Stimulated activated CD8-positive, alpha-beta memory T cell treated with anti-CD3 and anti-CD28 coated beads, Interleukin-15, amount 100 ng/mL, for 1 hour (primary cell): Measurements from ENCODE around the gene UTP3.
"Not testable (repeated sequence)": the region's sequence is repeated elsewhere in the genome, so short reads cannot be mapped to it uniquely, and the experiment has no call there.

Source experiments
- DNase-seq: peaks from one replicate; pipeline ENCODE4 v3.0.0-alpha.2; 2020; ENCODE audit warnings: low read depth

The UTP3 gene

DNA sequence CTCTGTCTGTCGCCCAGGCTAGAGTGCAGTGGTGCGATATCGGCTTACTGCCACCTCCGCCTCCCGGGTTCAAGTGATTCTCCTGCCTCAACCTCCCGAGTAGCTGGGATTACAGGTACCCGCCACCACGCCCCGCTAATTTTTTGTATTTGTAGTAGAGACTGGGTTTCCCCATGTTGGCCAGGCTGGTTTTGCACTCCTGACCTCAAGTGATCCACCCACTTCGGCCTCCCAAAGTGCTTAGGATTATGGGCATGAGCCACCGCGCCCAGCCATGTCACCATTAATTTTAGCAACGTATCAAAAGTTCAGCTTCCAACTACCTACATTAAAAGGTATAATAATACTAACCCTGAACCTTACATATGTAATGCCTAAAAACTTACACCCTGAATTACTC is 940 bp upstream of the UTP3 start:
- DNase-seq: no peak

DNA sequence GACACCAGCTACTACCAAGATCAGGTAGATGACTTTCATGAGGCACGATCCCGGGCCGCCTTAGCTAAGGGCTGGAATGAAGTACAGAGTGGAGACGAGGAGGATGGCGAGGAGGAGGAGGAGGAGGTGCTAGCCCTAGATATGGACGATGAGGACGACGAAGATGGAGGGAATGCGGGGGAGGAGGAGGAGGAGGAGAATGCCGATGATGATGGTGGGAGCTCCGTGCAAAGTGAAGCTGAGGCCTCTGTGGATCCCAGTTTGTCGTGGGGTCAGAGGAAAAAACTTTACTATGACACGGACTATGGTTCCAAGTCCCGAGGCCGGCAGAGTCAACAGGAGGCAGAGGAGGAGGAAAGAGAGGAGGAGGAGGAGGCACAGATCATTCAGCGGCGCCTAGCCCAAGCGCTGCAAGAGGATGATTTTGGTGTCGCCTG is 481 bp downstream of the UTP3 start:
- no peak for DNase-seq

DNA sequence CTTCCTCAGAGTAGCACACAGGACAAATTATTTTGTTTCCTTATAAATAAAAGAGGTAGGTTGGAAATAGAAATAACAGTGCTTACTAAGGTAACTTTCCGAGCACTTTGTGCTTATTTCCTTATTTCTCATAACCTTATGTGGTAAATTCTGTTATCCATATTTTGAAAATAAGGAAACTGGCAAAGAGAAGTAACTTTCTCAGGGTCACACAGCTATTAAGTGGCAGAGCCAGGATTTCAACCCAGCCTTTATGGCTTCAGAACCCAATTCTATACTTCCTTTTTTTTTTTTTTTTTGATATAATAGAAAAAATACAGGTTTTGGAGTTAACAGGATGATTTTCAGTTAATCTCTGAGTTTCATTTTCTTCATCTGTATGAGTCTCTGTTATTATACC is 3.3 kb downstream of the UTP3 start:
- DNase-seq: no peak

DNA sequence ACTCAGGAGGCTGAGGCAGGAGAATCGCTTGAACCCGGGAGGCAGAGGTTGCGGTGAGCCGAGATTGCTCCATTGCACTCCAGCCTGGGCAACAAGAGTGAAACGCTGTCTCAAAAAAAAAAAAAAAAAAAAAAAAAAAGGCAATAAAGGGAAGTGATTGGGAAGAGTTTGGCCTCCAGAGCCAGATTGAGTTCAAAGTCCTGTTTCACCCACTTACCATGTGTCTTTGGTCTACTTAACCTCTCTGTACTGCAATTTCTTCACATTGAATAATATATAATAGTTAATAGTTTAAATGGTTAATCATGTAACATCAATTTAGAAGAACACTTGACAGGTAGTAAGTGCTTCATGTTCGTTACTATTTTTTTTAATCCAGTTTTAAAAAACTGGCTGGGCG is 6.3 kb downstream of the UTP3 start:
- not testable (repeated sequence) for DNase-seq

DNA sequence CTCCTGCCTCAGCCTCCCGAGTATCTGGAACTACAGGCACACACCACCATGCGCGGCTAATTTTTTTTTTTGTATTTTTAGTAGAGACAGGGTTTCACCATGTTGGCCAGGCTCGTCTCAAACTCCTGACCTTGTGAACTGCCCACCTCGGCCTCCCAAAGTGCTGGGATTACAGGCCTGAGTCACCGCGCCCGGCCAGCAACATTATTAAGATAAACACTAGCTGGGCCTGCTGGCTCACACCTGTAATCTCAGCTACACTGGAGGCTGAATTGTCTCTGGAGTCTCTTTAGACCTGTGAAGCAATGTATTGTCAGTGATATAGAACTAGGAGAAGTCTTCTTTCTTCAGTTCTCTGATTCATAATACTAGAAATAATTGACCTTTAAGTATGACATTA is 10.1 kb downstream of the UTP3 start:
- not testable (repeated sequence) for DNase-seq

DNA sequence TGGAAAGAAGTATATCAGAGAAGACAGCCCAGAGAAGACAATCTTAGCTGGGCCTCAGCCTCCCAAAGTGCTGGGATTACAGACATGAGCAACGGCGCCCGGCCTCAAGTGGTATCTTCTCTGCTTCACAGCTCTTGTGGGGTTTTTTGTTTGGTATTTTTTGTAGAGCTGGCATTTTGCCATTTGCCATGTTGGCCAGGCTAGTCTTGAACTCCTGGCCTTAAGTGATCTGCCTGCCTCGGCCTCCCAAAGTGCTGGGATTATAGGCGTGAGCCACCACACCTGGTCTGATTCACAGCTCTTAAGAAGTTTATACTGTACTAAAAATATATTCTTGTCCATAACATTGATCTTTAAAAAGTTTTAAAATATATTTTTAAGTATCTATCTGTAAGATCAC is 12.4 kb downstream of the UTP3 start:
- DNase-seq: no peak

DNA sequence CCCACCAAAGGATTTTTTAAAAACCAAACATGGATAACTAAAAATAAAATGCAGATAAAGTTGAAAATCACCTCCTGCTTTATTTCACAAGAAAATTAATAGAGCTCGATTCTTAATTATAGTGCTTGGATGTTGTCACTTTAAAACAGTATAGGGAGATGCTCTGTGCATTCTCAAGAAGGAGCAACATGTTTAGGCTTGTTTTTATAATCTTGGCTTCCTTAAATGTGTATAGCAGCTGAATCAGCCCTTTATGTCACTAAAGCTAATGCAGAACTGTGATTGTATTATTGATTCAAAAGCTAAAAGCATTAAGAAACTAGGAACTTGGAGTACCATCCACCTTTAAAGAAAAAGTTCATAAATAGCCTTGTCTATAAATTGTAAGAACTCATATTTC is 12.9 kb downstream of the UTP3 start:
- DNase-seq: no peak

DNA sequence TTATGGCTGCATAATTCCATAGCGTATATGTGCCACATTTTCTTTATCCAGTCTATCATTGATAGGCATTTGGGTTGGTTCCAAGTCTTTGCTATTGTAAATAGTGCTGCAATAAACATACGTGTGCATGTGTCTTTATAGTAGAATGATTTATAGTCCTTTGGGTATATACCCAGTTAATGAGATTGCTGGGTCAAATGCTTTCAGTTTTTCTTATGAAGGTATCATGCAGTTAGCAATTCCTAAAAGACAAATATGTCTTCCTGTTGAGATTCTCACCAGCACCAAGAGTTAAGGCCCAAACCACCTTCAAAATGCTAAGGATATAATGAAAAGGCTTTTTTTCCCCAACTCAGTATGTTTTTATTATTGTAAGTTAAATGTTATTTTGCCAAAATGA is 14.3 kb downstream of the UTP3 start:
- not testable (repeated sequence) for DNase-seq

DNA sequence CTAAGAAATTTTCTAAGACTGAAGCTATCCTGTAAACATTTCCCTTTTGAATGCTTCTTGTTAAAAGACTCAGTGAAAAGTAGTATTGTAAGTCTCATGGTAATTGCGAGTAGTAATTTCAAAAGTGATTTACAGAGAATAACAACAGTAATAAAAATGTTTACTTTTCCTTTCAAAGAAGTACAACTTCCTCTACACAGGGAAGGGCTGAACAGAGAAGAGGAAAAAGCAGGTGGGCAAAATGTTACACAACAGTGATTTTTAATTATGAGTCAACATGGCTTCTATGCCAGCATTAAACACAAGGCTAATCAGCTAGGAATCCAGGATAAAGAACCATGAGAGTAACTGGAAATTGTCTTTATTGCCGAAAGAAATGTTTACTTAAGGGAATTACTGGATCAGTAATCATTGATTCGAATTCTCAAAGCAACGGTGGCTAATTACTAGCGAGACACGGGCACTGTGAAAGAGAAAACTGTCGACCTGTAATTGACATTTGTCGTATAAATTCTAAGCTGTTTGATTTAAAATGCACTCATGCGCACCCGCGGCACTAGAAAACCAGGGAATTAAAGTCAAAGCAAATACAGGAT is 15.4 kb downstream of the UTP3 start:
- no peak for DNase-seq

DNA sequence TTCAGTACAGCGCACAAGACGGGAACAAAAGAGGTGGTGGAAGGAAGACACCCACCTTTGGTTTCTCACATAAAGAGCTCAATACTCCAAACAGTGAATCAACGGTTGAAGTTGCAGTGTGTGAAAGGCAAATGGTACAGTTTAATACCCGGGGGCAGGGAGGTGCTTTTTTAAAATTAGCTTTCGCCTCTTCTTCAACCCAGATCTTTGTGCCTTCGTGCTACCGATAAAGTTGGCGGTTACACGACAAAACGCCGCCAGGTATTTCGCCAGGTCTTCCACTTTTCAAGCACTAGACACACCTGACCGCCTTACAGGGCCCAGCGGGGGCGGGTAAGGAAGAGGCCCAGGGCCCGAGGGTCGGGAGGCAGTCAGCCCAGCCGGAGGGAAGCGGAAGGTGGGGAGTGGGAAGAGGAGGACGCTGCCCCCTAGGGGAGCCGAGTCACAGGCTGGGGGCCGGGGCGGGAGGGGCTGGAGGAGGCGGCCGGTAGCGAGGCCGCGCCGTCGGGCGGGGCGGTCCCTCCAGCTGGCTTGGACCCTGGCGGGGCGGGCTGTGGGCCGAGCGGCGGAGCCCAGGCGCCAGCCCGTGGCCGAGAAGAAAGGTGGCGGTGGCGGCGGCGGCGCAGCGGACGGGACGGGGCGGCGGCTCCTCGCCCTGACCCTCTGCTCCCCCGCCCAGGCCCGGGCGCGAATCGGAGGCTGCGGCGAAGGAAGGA is 16.0 kb downstream of the UTP3 start:
- peak; percentile 31 for DNase-seq

DNA sequence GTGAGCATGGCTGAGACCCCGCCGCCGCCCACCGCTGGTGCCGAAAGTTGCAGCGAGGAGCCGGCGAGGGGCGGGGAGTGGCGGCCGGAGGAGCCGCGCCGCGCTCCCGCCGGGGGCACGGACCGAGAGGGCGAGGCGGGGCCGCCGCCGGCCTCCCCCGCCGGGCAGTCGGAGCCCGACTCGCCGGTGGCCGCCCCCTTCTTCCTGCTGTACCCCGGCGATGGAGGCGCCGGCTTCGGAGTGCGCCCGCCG is 16.5 kb downstream of the UTP3 start:
- DNase-seq: no peak

DNA sequence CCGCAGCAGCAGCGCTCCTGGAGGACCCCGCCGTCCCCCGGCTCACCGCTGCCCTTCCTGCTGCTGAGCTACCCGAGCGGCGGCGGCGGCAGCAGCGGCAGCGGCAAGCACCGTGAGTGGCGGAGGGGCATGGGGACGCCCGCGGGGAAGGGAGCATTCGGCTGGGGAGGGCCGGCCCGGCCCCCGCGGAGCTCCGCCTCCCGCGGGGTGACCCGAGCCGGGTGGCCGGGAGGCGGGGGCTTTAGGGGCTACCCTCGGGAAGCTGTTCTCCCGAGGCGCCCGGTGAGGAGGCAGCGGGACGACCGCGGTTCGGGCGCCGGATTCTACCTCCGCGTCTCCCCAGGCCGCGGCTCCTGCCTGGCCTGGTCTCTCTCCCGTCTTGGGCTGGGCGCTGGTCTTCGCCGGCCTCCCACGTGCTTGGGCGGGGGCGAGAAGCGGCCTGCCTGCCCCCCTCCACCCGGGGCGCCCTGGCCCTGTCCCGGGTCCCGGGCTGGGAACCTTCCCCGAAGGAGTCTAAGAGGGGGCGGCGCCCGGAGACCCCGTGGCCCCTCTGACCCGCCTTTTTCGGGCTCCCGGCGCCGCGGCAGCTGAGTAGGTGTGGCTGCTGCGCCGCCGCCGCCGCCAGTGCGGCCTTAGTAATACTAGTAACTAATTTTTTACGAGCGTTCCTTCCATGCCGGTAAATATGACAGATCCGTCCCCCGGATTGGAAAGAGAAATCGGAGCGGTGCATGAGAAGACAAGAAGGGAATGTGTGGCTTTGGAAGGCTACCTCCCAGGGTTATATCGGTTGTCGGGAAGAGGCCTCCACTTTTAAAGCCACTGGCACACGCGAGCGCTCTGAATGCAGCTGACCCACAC is 17.1 kb downstream of the UTP3 start:
- peak; percentile 37 for DNase-seq

DNA sequence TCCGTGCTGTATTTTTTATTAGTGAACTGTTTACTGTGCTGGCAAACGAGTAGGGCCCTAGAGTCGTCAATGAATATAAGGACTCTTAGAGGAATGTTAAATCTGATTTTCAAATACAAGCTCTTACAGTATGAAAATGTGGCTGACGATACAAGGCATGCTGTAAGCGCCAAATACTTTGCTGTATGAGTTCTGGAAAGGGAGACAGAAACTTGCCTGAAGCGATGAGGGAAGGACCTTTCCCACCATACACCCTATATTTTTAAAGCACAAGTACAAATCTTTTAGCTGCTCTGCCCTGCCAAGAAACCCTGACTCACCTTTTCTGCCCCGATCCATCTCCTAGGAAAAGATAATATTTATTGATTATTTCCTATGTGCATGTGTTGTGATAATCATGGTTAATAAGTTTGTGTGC is 17.7 kb downstream of the UTP3 start:
- DNase-seq: no peak

DNA sequence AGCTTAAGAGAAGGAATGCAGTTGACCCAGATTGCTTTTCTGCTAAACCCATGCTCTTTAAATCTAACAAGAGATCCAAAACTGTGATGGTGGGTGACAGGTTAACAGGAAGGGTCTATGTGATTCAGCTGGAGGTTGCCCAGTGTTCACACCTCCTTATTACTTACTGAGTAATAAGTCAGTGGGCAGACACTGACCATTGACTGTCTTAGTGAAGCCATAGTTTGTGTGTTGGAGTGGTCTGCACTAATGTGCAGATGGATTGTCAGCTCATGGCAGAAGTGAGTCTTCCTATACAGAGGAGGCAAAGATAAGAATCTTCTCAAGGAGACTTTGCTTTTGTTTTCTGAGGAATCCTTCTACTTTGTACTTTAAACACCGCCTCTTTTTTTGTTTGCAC is 18.2 kb downstream of the UTP3 start:
- no peak for DNase-seq

DNA sequence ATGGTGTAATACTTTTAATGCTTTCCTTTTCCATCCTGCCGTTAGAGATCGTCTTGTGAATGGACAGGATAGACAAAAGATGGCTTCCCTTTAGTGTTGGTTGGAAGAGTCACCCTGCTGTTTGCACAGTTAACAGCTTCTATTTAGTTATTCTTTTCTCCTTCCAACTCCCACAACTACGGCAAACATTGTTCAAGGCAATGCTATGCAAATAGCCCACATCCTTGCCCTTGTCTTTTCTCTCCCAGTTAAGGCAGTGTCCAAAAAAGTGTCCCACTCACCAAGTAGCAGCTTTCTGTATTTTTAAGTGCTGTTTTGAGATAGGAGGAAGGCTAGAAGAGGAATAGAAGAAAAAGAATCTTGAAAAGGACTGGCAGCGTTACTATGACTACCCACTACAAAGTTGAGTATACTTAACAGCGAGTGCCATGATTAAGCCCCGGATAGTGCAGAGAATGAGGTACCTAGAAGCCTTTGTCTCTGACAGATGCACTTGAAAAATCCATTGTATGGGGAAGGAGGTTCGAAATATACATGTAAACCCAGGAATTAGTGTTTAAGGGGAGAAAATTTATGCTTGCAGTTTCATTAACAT is 21.4 kb downstream of the UTP3 start:
- no peak for DNase-seq

DNA sequence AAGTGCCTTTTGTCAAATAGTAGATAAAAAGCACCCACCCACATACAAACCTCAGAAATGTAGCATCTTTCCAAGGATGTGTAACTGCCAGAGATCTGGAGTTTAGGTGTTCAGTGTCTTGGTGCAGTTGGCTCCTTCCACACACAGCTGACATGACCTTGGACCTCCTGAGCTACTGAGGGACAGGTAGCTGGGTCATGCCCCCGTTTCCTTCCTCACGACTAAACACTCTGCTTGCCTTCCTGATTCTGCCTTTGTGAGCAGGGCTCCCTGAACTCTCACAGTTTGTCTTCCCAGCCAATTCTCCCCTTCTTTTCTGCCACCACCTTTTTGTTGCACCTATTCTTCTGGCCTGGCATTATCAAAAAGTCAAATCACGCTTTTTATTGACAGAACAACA is 23.3 kb downstream of the UTP3 start:
- DNase-seq: no peak

DNA sequence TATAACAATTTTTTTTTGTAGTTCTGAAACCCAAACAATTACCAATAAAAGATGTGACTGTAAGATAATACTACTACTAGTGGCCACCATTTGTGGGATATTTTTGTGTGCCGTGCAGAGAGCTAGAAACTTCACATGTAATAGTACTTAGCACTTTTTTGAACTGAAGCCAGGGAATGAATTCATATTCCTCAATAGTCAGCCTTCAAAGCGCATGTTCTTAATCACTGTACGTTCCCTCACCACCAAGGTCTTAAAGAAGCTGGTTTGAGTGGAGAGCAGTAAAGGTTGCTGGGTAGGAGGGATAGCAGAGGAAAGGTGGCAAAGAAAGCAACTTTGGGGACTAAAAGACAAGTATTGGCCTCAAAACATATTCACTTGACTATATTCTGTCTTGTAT is 23.8 kb downstream of the UTP3 start:
- no peak for DNase-seq

DNA sequence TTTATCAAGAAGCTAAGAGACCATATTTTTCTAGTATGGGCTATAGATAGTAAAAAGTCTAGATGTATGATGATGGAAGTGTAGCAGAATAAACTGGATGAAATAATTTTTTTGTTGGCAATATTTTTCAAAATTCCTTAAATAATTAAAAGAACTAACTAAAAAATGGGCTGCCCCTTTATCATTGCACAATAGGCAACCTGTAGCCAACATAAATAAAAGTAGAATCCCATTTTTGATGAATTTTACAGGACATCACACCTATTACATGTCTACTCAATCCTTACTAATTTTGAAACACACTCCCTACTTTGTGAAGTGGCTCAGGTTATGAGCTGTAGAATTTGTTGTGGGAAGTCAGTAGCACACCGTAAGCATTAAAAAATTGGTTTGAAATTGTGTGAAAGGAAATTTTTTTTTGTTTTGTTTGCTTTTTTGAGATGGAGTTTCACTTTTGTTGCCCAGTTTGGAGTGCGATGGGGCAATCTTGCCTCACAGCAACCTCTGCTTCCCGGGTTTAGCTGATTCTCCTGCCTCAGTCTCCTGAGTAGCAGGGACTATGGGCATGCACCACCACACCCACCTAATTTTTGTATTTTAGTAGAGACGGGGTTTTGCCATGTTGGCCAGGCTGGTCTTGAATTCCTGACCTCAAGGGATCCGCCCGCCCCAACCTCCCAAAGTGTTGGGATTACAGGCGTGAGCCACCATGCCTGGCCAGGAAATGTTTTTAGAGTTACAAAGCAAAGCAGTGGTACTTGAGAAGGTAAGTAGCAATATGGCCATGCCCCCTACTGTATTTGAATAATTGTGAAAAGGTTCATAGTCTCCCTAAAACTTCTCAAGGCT is 24.5 kb downstream of the UTP3 start:
- no peak for DNase-seq

DNA sequence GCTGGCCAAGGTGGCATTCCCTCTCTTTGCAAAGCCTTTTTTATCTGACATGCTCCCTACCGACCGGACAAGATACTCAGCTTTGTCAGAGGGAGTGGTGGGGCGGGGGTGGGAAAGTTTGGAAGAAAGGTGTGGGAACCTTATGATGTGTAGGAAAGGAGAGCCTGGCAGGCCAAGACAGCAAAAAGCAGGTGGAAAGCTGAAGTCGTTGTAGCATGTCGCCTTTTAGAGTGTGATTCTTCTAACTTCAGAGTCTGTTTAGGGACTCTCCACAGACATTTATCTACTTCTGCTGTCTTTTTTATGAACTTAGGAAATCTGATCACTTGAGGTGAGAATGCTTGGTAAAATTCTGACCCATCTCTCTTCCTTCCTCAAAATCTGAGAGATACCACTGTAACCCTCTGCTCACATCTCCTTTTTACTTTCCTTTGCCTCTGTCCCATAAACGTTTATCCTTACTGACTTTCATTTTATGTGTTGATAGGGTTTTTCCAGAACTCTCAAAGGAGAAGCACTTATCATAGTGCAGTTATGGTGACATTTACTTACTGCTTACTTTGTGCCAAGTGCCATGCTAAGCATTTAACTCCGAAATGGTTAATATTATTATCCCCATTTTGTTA is 25.2 kb downstream of the UTP3 start:
- DNase-seq: no peak

DNA sequence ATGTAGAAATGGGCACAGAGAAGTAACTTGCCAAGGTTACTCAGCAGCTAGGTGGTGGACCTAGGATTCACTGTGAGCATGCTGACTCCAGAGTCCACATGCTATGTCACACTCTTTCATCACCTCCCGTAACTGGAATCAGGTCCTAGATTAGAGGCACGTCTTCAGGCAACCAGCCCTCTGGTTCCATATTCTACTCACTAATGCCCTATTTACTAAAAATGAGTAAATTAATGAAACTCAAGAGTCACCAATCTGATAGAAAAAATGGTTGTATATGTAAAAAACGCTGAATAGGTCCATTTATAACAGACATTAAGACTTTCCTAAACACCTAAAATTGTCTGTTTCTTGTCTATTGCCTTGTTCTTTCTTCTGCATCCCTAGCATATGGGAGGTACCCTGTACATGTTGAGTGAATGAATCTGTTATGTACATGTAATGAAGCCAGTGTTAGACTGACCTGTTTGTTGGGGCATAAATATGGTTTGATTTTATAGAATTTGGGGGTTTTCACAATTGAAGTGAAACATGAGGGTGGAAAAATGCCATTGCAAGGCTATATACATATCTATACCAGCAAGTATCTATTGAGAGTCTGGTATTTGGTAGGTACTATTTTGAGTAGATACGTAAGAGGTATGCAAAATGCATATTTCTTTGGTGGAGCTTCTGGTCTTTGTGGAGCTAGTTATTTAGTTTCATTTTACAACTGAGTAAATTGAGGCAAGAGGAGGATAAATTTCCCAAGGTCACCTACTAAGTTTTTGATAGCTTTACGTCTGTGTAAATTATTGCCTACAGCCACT is 26.0 kb downstream of the UTP3 start:
- DNase-seq: no peak

DNA sequence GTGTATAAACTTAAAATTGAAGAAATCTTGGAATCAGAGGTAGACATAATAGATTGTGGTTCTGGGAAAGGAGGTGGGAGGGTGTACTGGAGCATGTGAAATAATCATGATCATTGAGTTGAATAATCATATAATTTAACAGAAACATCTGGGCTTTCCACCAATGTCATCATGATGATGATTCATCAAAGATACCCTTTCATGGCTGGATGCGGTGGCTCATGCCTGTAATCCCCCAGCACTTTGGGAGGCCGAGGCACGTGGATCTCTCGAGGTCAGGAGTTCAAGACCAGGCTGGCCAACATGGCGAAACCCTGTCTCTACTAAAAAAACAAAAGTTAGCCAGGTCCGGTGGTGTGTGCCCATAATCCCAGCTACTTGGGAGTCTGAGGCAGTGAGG is 26.8 kb downstream of the UTP3 start:
- no peak for DNase-seq
